ENCODE measurements around the gene SLC1A7. TPM values are rescaled to one million over a fixed set of nuclear protein-coding genes. Genes with fewer than 3 reads are reported as not detected.
"Not testable (repeated sequence)": the region's sequence is repeated elsewhere in the genome, so short reads cannot be mapped to it uniquely, and the experiment has no call there.

Gene SLC1A7
- total and polyA plus RNA-seq, 3 donors from 2014 or later, result 0.32 to 1.2 (median 0.47) TPM

DNA sequence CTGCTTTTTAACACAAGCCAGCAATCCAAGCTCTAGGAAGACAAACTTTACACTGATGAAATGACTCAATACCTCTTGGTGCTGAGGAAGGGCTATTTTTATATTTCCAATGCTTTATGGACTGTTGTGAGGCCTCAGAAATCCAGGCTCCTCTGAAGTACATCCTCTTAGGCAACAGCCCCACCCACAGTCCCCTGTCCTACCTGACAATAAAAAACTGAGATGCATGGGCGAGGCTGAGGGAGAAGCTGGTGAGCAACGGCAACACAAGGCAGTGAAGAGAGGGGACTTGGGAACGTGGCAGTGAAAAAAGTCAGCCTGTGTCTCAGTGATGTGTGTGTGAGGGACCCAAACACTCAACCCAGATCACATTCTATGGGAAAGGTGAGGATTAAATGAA, 44.1 kb upstream of the SLC1A7 start:
- Histone ChIP-seq H3K4me3 (no peak overlapping the region), H3K27ac (no peak overlapping the region), H3K9me3 (no peaks in the 10 kb centered on the region), H3K4me1 (peaks cover 23% of the 10 kb centered on the region), H3K36me3 (ENCODE audit: low read depth, missing control alignments) (no peaks in the 10 kb centered on the region), H3K27me3 (no peaks in the 10 kb centered on the region)
- intact Hi-C loops (cut with DNase I; ENCODE audit: low total_unique reads), result loop anchor here (10.0 kb wide), 1 partner anchor 262 kb away; the partner anchor contains the start of genes ECHDC2 and SCP2
- DNase-seq, result no peak
- TF ChIP-seq, protein P1, sequence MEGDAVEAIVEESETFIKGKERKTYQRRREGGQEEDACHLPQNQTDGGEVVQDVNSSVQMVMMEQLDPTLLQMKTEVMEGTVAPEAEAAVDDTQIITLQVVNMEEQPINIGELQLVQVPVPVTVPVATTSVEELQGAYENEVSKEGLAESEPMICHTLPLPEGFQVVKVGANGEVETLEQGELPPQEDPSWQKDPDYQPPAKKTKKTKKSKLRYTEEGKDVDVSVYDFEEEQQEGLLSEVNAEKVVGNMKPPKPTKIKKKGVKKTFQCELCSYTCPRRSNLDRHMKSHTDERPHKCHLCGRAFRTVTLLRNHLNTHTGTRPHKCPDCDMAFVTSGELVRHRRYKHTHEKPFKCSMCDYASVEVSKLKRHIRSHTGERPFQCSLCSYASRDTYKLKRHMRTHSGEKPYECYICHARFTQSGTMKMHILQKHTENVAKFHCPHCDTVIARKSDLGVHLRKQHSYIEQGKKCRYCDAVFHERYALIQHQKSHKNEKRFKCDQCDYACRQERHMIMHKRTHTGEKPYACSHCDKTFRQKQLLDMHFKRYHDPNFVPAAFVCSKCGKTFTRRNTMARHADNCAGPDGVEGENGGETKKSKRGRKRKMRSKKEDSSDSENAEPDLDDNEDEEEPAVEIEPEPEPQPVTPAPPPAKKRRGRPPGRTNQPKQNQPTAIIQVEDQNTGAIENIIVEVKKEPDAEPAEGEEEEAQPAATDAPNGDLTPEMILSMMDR (IDR thresholded peaks at IDR 0.05), result no peak
- TF ChIP-seq POLR2A (IDR thresholded peaks at IDR 0.05), result no peak
- 82 to 83% methylated on average over 3 of the region's 3 CpGs for WGBS, 2 donors

DNA sequence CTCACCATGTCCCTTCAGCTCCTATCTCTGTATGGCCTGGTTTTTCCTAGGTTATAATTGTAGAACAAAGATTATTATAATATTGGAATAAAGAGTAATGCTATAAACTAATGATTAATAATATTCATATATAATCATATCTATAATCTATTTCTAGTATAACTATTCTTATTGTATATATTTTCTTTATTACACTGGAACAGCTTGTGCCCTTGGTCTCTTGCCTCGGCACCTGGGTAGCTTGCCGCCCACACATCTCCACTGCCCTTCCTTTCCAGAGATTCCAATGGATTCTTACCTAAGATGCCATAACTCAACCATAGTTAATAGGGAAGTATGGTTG, 43.5 kb upstream of the SLC1A7 start:
- H3K4me3 ChIP-seq; H3K27me3 ChIP-seq; H3K27ac ChIP-seq; DNase-seq; H3K9me3 ChIP-seq; H3K36me3 ChIP-seq (ENCODE audit: low read depth, missing control alignments): not testable (repeated sequence)
- 62 to 74% methylated on average over 2 of the region's 2 CpGs for WGBS, 2 donors
- intact Hi-C loops (cut with DNase I; ENCODE audit: low total_unique reads), result loop anchor here (10.0 kb wide), 1 partner anchor 261 kb away; the partner anchor contains the start of genes ECHDC2 and SCP2
- peaks cover 23% of the 10 kb centered on the region for H3K4me1 ChIP-seq

DNA sequence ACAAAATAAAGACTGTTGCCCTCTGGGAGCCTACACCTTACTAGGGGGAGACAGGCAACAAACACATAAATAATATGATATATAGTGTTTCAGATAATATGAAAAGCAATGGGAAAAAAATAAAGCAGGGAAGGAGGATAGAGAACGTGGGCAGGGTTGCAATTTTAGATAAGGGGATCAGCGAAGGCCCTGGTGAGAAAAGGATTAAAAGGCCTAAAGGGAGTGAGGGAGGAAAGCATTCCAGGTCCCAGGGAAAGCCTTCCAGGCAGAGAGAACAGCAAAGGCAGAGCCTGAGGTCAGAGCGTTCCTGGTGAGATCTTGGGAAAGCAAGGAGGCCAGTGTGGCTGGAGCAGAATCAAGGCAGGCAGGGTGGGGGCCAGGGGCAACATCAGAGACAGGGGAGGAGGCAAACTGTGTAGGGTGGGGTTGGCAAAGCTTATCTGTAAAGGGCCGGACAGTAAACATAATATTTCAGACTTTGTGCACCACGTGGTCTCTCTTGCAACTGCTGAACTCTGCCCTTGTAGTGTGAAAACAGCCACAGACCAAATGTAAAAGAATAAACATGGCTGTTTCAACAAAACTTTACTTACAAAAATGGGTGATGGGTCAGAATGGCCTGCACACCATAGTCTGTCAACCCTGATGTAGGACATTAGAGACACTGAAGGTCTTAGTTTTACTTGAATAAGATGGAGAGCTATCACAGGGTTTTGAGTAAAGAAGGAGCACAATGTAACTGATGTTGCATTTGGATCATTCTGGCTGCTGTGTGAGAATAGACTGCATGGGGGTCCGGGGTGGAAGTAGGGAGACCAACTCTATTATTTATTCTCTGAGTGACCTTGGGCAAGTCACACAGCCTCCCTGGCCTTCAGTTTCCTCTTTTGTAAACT, 40.9 kb upstream of the SLC1A7 start:
- TF ChIP-seq, protein P1 (IDR thresholded peaks at IDR 0.05), result no peak
- no peak for TF ChIP-seq POLR2A (IDR thresholded peaks at IDR 0.05)
- H3K27ac ChIP-seq, result peak overlapping the region; percentile 32 to 63
- H3K4me1 ChIP-seq, result peaks cover 23% of the 10 kb centered on the region
- H3K4me3 ChIP-seq, result no peak overlapping the region
- no peaks in the 10 kb centered on the region for H3K36me3 ChIP-seq (ENCODE audit: low read depth, missing control alignments)
- peak; percentile 65 for DNase-seq
- H3K27me3 ChIP-seq, result no peaks in the 10 kb centered on the region
- 17 to 41% methylated on average over 6 of the region's 6 CpGs for WGBS, 2 donors
- intact Hi-C loops (cut with DNase I; ENCODE audit: low total_unique reads), result loop anchor here (10.0 kb wide), 1 partner anchor 259 kb away; the partner anchor contains the start of genes ECHDC2 and SCP2
- no peaks in the 10 kb centered on the region for H3K9me3 ChIP-seq

DNA sequence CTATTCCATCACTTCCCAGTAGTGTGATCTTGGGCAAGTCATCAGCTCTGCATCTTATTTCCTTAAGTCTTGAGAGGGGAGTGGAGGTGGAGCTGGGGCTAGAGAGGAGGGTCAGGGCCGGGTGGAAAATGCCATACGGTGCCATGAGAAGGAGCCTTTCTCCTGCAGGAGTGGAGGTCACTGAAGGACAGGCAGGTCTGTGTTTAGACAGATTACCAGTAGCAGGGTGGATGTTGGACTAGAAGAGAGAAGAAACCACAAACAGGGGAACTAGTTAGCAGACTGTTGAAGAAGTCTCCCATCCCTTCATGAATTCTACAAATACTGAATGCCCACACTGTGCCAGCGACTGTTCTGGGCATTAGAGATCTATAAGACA, 40.3 kb upstream of the SLC1A7 start:
- 54 to 63% methylated on average over 3 of the region's 3 CpGs for whole genome bisulfite sequencing, 2 donors
- Histone ChIP-seq H3K27ac (peak overlapping the region; percentile 32 to 63), H3K4me1 (peaks cover 23% of the 10 kb centered on the region), H3K36me3 (ENCODE audit: low read depth, missing control alignments) (no peaks in the 10 kb centered on the region), H3K9me3 (no peaks in the 10 kb centered on the region), H3K27me3 (no peaks in the 10 kb centered on the region), H3K4me3 (no peak overlapping the region)
- intact Hi-C loops (cut with DNase I; ENCODE audit: low total_unique reads), result loop anchor here (10.0 kb wide), 1 partner anchor 258 kb away; the partner anchor contains the start of genes ECHDC2 and SCP2
- TF ChIP-seq POLR2A (IDR thresholded peaks at IDR 0.05), result no peak
- TF ChIP-seq, protein P1 (IDR thresholded peaks at IDR 0.05), result no peak
- DNase-seq, result no peak

DNA sequence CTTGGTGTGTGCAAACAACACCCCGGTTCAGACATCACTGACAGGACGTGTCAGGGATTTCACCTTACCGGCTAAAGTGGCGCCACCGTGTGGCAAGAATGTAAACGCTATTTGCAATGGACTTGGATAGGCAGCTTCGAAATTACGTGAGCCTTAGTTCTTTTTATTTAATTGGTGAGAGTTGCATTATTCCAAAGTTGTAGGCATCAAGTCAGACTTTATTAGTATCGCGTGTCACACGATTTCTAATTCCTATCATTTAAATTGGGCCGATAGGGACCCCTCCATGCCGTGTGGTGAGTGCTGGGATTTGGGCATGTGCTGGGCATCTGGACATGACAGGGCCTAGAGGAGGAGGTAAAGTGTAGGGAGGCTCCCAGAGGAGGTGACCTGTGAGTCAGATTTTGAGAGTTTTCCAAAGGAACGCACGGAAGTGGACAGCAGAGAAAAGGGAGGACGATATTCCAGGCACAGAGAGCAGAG, 39.7 kb upstream of the SLC1A7 start:
- Histone ChIP-seq H3K4me1 (peaks cover 23% of the 10 kb centered on the region), H3K4me3 (no peak overlapping the region), H3K27me3 (no peaks in the 10 kb centered on the region), H3K9me3 (no peaks in the 10 kb centered on the region), H3K36me3 (ENCODE audit: low read depth, missing control alignments) (no peaks in the 10 kb centered on the region), H3K27ac (peak overlapping the region; percentile 32 to 63)
- intact Hi-C loops (cut with DNase I; ENCODE audit: low total_unique reads), result loop anchor here (10.0 kb wide), 1 partner anchor 257 kb away; the partner anchor contains the start of genes ECHDC2 and SCP2
- 15 to 26% methylated on average over 16 of the region's 16 CpGs for WGBS, 2 donors
- peak; percentile 95 for DNase-seq
- TF ChIP-seq POLR2A (IDR thresholded peaks at IDR 0.05), result no peak
- TF ChIP-seq, protein P1 (IDR thresholded peaks at IDR 0.05), result peak; percentile 91 to 93 (median 93)

Data from testis (tissue), 3 donors.